ENCODE data around the gene CYBB.

Gene CYBB

DNA sequence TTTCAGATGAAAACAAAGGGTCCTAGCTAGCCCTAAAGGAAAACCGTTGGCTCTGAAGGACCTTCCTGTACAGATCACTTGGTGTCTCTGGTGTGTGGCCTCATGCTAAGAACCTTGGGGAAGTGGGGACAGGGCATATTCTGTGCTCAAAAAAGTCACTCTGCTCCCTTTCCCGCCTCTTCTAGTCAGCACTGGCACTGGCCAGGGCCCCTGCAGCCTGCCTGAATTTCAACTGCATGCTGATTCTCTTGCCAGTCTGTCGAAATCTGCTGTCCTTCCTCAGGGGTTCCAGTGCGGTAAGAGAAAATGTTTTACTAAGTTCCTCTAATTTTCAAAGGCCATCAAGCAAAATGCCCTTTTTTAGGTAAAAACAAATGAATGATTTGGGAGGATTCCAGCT is 3.4 kb downstream of the CYBB start:
- no peak overlapping the region for H3K4me3 ChIP-seq (ENCODE audit: low read depth, low read length)

DNA sequence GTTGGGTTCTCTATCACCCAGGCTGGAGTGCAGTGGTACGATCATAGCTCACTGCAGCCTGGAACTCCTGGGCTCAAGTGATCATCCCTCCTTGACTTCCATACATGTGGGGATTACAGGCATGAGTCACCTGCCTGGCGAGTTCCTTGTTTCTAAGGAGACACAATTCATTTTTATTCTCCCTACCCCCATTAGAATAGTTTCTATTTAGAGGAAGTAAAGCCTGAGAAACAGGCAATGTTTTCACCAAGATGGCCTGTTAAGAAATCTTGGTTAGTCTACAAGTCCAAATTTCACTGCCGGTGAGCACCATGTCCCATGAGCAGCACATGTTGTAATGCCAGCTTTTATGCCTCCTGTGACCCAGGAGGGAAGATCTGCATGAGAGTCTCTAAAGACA is 5.7 kb downstream of the CYBB start:
- TF ChIP-seq, protein P1, sequence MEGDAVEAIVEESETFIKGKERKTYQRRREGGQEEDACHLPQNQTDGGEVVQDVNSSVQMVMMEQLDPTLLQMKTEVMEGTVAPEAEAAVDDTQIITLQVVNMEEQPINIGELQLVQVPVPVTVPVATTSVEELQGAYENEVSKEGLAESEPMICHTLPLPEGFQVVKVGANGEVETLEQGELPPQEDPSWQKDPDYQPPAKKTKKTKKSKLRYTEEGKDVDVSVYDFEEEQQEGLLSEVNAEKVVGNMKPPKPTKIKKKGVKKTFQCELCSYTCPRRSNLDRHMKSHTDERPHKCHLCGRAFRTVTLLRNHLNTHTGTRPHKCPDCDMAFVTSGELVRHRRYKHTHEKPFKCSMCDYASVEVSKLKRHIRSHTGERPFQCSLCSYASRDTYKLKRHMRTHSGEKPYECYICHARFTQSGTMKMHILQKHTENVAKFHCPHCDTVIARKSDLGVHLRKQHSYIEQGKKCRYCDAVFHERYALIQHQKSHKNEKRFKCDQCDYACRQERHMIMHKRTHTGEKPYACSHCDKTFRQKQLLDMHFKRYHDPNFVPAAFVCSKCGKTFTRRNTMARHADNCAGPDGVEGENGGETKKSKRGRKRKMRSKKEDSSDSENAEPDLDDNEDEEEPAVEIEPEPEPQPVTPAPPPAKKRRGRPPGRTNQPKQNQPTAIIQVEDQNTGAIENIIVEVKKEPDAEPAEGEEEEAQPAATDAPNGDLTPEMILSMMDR (IDR thresholded peaks at IDR 0.05; ENCODE audit: borderline replicate concordance, insufficient read depth, low read depth, low read length): no peak
- H3K4me3 ChIP-seq (ENCODE audit: low read depth, low read length): no peak overlapping the region

More for the DNA sequence above, 3.4 kb downstream of the CYBB start:
- TF ChIP-seq, protein P1 (IDR thresholded peaks at IDR 0.05; ENCODE audit: borderline replicate concordance, insufficient read depth, low read depth, low read length): no peak

DNA sequence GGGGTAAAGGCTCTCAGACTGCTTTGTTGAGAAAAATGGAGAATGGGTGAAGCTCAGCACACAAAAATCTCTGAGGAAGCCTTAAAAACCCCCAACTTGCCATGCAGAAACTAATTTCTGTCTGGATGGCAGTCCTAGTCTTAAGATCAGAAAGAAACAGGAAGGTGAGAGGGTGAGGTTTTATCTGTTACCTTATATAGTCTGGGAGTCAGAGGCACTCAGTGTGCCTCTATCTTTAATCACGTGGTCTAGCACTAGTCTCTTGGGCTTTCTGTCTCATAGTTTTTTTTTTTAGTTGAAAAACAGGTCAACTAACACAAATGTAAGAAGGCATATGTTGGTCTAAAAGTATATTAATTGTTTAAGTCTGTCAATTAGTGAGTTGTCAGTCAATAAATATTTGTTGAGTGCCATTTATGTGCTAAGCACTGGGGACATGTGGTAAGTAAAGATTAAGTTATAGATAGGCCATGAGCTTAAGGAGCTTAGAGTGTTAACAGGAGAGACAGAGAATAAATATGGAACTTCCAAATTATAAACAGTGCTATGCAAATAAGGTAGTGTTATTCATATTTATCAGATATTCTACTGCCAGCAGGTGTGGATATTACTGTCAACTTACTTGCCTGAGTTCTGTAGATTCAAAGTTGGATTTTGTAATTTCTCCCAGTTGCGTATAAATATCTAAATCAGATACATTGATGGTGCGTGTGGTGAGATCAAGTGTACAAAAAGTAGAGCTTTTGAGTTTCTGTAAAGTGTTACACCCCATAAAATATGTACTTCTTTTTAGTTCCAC is 7.0 kb downstream of the CYBB start:
- TF ChIP-seq, protein P1 (IDR thresholded peaks at IDR 0.05; ENCODE audit: borderline replicate concordance, insufficient read depth, low read depth, low read length): no peak
- H3K4me3 ChIP-seq (ENCODE audit: low read depth, low read length): no peak overlapping the region

DNA sequence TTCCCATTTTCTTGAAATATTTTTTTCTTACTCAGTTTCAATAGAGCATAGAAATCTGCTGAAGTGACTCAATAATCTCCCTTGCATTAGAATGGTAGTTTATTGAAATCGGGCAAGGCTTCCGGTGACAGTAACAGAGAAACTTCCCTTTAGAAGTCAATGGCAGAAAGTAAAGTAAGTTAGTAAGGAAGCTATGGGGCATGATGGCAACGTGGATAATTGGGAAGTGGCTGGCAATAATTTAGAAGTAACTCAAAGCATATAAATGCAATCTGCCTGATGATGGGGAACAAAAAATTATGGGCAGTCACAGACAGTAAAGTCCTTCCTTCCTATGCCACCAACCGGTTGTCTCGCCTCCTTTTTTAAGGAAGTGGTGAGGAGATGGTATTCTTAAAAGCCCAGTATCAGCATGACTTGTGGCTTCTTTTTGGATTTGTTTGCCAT is 7.6 kb downstream of the CYBB start:
- no peak overlapping the region for H3K4me3 ChIP-seq (ENCODE audit: low read depth, low read length)
- TF ChIP-seq, protein P1 (IDR thresholded peaks at IDR 0.05; ENCODE audit: borderline replicate concordance, insufficient read depth, low read depth, low read length): no peak

DNA sequence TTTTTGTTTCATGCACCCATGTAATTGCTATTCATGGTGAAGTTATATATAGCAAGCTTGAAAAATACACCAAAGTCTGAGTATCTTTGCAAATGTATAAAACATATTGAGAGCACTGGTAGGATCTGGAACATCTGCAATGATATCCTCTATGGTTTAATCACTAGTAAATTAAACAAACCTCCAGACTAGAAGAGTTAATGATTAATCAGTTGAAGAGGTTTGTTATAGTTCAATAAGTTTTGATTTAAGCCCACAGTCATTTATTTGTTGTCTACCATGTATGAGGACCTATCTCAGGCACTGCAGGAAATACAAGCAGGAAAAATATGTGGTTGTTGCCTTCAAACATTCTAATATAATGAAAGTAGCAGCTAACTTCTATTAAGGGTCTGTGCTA is 16.5 kb downstream of the CYBB start:
- H3K4me3 ChIP-seq (ENCODE audit: low read depth, low read length): no peak overlapping the region
- TF ChIP-seq, protein P1 (IDR thresholded peaks at IDR 0.05; ENCODE audit: borderline replicate concordance, insufficient read depth, low read depth, low read length): no peak

DNA sequence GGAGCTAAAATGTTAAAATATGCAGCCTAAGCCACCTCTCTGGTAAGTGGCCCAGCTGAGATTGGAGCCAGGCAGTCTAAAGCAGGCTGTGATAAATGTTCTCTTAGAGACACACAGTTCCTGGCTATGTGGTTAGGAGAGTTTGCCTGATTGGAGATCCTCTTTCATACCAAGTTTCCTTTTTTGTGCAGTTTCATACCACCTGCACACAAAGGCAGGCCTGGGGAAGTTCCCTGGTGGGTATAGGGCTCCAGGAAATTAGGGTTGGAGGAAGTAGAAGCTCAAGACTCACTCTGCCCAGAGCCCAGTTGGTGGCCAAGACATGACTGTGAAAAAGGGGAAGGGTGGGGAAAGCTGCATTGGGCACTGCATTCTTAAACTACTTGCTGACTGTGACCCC is 16.9 kb downstream of the CYBB start:
- H3K4me3 ChIP-seq (ENCODE audit: low read depth, low read length): no peak overlapping the region
- TF ChIP-seq, protein P1 (IDR thresholded peaks at IDR 0.05; ENCODE audit: borderline replicate concordance, insufficient read depth, low read depth, low read length): no peak

DNA sequence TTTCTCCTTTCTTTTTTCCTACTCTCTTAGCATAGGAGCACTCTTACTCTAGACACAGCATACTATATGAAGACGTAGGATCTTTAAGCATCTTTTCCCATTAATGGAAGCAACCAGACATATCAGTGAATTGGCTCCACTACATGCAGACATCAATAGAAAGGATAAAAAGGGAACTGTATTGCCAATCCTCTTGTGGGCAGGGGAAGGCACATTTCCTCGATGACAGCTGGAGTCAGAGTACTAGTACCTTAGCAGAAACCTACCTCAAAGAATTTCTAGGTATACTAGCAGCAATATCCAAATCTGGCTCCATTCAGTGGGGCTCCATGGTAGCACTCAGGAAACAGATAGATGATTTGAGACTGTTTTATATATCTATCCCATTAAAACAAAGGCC is 20.1 kb downstream of the CYBB start:
- TF ChIP-seq, protein P1 (IDR thresholded peaks at IDR 0.05; ENCODE audit: borderline replicate concordance, insufficient read depth, low read depth, low read length): no peak
- H3K4me3 ChIP-seq (ENCODE audit: low read depth, low read length): no peak overlapping the region
